ENCODE results near the gene TRIM9. TPM values are rescaled to one million over a fixed set of nuclear protein-coding genes. Genes with fewer than 3 reads are reported as not detected.

TRIM9 gene
- total RNA-seq, 4 donors from 2014 or later = 1.1 to 4.8 (median 2.8) TPM

DNA sequence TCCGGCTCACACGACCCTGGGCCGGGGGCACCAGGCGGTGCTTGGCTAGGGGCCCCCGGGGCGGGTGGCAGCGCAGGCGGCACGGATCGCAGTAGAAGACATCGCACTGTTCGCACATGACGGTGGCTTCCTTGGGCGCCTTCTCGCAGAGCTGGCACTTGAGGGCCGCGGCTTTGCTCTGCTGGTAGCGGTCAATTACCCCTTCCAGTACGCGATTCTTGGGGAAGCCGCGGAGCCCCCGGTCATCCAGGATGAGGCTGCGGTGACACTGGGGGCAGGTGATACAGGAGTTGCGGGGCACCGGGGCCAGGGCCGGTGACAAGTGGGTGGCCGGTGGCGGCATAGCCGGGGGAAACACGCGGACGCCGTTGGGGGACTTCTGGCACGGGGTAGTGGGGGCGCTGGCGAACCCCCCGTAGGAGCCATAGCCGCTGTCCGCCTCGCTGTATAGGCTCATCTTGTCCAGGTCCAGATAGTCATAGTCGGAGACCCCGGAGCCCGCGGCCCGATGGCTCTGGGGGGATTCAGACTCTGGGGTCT is 553 bp downstream of the TRIM9 start:
- peak; percentile 2 for ATAC-seq (ENCODE audit: low FRiP score)
- TF ChIP-seq, protein P1, sequence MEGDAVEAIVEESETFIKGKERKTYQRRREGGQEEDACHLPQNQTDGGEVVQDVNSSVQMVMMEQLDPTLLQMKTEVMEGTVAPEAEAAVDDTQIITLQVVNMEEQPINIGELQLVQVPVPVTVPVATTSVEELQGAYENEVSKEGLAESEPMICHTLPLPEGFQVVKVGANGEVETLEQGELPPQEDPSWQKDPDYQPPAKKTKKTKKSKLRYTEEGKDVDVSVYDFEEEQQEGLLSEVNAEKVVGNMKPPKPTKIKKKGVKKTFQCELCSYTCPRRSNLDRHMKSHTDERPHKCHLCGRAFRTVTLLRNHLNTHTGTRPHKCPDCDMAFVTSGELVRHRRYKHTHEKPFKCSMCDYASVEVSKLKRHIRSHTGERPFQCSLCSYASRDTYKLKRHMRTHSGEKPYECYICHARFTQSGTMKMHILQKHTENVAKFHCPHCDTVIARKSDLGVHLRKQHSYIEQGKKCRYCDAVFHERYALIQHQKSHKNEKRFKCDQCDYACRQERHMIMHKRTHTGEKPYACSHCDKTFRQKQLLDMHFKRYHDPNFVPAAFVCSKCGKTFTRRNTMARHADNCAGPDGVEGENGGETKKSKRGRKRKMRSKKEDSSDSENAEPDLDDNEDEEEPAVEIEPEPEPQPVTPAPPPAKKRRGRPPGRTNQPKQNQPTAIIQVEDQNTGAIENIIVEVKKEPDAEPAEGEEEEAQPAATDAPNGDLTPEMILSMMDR (IDR thresholded peaks at IDR 0.05) = no peak
- DNase-seq (ENCODE audit: low spot score) = no peak

DNA sequence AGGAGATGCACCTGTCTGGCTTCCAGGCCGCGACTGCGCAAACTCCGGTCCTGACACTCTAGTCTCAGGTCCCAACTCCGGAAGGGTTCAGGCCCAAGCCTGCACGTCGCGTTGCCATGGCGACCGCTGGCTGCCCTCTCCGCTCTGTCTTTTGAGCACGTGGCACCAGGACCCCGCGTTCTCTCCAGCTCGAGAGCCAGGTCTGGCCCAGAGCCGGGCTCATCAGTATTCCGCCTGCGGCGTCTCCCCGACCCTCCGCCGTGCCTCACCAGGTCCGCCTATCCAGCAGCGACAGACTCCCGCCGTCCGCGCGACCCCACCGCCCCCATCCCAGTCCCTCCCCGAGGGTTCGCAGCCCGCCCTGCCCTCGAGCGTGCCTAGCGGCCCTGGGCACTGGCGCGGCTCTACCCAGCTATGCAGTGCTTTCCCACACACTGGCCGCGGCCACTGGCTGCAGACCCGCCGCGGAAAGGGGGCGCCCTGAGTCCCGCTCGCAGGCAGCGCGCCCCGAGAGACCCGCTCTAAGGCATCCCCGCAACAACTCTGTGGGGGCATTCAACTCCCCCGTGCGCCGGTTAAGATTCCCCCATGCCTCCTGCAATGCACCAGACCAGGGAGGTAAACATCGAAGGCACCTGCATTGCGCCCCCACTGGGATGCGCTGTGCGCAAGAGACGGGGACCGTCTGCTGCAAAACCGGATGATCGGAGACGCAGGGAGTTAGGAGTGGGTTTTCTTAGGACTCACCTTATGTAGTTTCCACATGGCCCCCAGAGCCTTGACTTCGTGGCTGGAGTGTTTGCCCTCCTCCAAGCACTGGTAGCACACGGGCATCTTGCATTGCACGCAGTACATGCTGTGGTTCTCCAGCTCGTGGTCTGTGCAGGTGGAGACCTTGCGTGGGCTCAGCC is 1.3 kb downstream of the TRIM9 start:
- DNase-seq (ENCODE audit: low spot score) = no peak
- no peak for ATAC-seq (ENCODE audit: low FRiP score)
- TF ChIP-seq, protein P1 (IDR thresholded peaks at IDR 0.05) = no peak

DNA sequence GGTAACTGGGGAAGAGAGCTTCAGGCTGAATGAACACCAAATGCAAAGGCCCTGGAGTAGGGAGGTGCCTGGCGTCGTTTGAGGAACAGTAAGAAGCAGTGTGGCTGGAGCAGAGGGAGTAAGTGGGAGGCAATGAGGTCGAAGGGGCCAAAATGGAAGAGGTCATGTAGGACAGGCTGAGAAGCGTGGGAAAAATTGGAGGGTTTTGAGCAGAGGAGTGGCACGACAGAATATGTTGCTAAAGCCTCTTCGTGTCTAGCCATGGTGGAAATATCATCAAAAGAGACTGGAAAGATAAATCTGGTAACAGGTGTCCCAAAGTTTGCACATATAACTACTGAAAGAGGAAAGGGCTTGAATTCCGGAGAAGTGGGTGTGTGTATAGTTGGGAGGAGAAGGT is 1.9 kb downstream of the TRIM9 start:
- DNase-seq (ENCODE audit: low spot score) = no peak
- no peak for ATAC-seq (ENCODE audit: low FRiP score)
- TF ChIP-seq, protein P1 (IDR thresholded peaks at IDR 0.05) = no peak

DNA sequence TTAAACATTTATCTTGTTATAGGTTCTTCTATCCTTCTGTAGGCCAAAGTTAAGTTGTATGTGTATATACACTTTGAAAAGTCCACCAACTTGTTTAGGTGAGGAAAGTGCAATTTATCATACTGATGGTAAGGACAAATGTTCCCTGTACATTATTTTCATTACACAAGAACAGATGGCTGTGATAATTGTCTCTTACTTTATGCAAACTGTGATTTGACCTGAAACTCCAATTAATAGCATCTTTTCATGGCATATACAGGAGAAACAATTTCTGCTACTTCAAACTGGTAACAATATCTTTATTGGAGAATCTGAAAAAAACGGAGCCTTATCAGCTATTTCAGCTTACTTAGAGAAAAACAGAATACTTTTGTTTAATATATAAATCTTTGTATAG is 5.6 kb downstream of the TRIM9 start:
- ATAC-seq (ENCODE audit: low FRiP score) (no peak), DNase-seq (ENCODE audit: low spot score) (no peak)
- TF ChIP-seq, protein P1 (IDR thresholded peaks at IDR 0.05) = no peak

DNA sequence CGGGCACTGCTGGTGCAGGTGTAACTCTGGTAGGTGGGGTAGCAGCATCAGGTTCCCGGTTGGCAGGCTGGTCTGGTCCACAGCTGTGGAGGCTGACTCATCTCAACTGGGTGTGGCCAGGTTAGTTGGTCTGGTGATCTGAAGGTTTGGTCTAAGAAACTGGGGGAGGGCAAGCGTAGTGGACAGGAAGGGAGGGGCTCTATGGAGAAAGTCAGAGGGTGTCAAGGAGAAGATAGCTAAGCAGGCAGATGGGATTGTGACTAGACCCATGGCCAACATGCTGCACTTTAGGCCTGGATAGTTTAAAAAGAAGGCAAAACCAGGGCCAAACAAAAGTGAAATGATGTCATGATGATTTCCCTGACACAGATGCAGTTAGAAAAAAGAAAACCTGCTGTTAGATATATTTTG is 7.9 kb downstream of the TRIM9 start:
- DNase-seq (ENCODE audit: low spot score) = peak; percentile 31

DNA sequence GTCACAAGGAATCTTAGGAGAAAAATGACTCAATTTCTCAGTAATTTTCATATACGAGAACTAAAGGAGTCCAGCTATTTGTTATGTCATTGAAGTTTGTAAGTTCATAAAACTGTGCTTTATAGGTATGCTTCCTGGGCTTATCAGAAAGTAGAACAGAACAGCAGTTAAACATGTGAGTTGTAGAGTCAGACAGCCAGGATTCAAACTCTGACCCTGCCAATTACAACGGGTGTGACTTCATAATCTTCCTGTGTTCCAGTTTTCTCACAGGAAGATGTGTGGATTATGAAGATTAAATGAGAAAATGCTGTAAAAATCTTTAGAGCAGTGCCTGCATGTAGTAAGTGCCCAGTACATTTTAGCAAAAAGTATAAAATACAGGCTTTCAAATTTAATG is 8.9 kb downstream of the TRIM9 start:
- TF ChIP-seq, protein P1 (IDR thresholded peaks at IDR 0.05) = no peak
- DNase-seq (ENCODE audit: low spot score) (no peak), ATAC-seq (ENCODE audit: low FRiP score) (no peak)

More for the DNA sequence above, 7.9 kb downstream of the TRIM9 start:
- TF ChIP-seq, protein P1 (IDR thresholded peaks at IDR 0.05) = no peak
- ATAC-seq (ENCODE audit: low FRiP score) = peak; percentile 66

All from omental fat pad (tissue), 4 donors.